ENCODE measurements around the gene PAXIP1. TPM values are rescaled to one million over a fixed set of nuclear protein-coding genes. Genes with fewer than 3 reads are reported as not detected.
"Not testable (repeated sequence)": the region's sequence is repeated elsewhere in the genome, so short reads cannot be mapped to it uniquely, and the experiment has no call there.

The PAXIP1 gene
- polyA plus RNA-seq, 1 donor from 2014 or later = 2.9 TPM

- Mint-ChIP-seq H3K36me3 (peaks cover 10% of the 10 kb centered on the region), H3K9me3 (peaks cover 4 to 19% (median 11%) of the 10 kb centered on the region in 3 donors), H3K4me3 (no peak overlapping the region), H3K27me3 (no peaks in the 10 kb centered on the region), H3K27ac (no peak overlapping the region), H3K4me1 (peaks cover 2 to 11% (median 9%) of the 10 kb centered on the region in 3 donors)
Observed at GRCh38 chr7:154937837-154938236, 65.1 kb downstream of the PAXIP1 start.

GRCh38 chr7:154934353-154934952, 68.5 kb downstream of the PAXIP1 start:
- not testable (repeated sequence) for H3K27me3 Mint-ChIP-seq, H3K27ac Mint-ChIP-seq, H3K36me3 Mint-ChIP-seq
- H3K9me3 Mint-ChIP-seq = peaks cover 4 to 19% (median 13%) of the 10 kb centered on the region in 3 donors
- peaks cover 12 to 22% (median 20%) of the 10 kb centered on the region in 3 donors for H3K4me1 Mint-ChIP-seq
- peak overlapping the region in 1 of 4 donors; percentile 73 for H3K4me3 Mint-ChIP-seq

GRCh38 chr7:154931906-154932305, 71.0 kb downstream of the PAXIP1 start:
- peaks cover 10% of the 10 kb centered on the region for H3K36me3 Mint-ChIP-seq
- H3K27ac Mint-ChIP-seq = no peak overlapping the region
- H3K27me3 Mint-ChIP-seq = no peaks in the 10 kb centered on the region
- H3K9me3 Mint-ChIP-seq = peaks cover 4 to 19% (median 13%) of the 10 kb centered on the region in 3 donors
- peak overlapping the region in 2 of 4 donors; percentile 28 to 81 for H3K4me3 Mint-ChIP-seq
- H3K4me1 Mint-ChIP-seq = peaks cover 17 to 26% (median 20%) of the 10 kb centered on the region in 3 donors

DNA sequence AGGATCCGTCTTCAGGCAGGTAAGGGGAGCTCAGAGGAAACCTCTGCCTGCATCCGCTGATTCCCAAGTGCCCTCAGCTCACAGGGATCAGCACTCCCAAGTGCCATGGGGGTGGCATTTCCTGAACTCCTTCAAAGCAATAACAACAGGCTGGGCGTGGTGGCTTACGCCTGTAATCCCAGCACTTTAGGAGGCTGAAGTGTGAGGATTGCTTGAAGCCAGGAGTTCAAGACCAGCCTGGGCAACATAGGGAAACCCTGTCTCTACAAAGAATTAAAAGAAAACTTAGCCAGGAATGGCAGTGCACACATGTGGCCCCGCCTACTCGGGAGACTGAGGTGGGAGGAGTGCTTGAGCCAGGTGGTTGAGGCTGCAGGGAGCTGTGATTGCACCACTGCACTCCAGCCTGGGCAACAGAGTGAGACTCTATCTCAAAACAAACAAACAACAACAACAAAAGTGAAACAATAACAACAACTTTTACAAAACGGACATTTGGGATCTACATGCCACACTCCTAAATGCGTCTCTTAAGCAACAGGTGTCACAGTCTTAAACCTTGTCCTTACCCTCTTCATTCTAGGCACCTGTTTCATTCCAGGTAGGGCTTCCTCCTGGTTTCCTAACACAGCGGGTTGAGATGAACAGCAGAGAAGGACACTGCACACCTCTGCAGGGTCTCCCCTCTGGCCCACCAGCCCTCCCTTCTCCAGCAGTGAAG, 73.8 kb downstream of the PAXIP1 start:
- peaks cover 0 to 4% (median 2%) of the 10 kb centered on the region in 3 donors for H3K9me3 Mint-ChIP-seq
- peak overlapping the region; percentile 94 to 99 (median 96) for H3K4me3 Mint-ChIP-seq
- H3K4me1 Mint-ChIP-seq = peaks cover 17 to 22% (median 18%) of the 10 kb centered on the region in 3 donors
- no peaks in the 10 kb centered on the region for H3K27me3 Mint-ChIP-seq
- H3K36me3 Mint-ChIP-seq = peaks cover 5% of the 10 kb centered on the region
- H3K27ac Mint-ChIP-seq = peak overlapping the region; percentile 90 to 99 (median 97)

DNA sequence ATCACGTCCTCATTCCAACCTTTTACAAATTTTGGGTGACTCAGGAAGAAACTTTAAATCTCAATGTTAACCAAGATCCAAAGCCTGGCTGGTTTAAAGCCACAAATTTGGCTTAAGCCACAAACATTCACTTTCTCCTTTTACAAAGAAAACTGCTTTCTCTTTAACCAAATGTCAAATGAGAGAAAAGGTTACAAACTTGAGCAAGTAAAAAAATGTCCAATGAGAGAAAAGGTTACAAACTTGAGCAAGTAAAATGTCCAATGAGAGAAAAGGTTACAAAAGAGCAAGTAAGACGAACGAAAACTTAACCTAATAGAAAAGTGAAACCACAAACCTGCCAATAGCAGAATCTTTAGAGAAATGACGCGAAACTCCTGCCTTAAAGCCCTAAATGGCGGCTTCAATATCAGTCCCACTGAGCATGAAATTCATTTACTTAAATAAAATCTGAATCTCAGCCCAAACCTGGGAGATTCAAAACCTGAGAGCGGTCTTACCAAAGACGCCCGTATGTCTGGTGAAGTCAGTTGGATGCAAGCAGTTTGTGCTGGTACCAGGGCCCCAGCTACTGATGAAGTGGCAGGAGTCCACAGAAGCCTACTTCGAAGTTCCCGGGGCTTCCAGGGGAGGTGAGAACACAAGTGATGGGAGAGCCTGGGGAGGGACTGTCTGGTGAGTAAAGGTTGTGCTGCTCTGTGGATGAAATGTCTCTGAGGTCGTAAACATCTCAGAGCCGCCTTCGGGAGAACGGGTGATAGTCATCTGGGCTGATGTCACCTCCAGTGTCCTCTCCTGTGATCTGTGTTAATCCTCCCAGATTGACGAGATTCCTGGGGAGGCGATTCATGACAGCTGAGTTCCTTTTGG, 74.6 kb downstream of the PAXIP1 start:
- Mint-ChIP-seq H3K36me3 (peaks cover 2% of the 10 kb centered on the region), H3K4me3 (peak overlapping the region; percentile 94 to 99 (median 96)), H3K4me1 (peaks cover 17 to 22% (median 18%) of the 10 kb centered on the region in 3 donors), H3K9me3 (peaks cover 0 to 2% (median 0%) of the 10 kb centered on the region in 3 donors), H3K27ac (peak overlapping the region; percentile 90 to 99 (median 97)), H3K27me3 (no peaks in the 10 kb centered on the region)

DNA sequence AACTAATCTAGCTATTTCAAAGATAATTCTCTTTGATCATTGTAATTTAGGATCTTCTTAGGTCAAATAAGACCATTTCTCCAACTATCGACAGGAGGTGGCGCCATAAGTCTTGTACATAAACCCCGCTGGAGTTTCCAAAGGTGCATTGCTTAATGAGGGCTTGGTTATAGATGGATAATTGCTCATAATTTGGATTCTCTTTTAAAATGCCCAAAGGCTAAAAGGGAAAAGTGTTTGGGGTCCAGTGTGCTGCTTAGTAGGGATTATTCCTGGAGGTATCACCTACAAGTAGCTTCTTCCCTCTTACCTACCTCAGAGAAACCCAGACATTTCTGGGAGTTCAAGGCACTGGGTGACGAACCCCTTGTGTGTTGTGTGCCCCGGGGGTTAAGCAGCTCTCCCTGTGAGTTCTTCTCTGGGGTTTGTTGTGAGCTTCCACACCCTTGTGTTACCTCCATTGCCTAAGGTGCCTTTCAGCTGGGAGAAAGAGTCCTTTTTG, 75.2 kb downstream of the PAXIP1 start:
- Mint-ChIP-seq H3K9me3 (peaks cover 0 to 2% (median under 1%) of the 10 kb centered on the region in 3 donors), H3K4me1 (peaks cover 17 to 22% (median 18%) of the 10 kb centered on the region in 3 donors), H3K36me3 (no peaks in the 10 kb centered on the region), H3K27me3 (no peaks in the 10 kb centered on the region), H3K4me3 (peak overlapping the region; percentile 94 to 99 (median 96)), H3K27ac (peak overlapping the region; percentile 90 to 99 (median 97))

DNA sequence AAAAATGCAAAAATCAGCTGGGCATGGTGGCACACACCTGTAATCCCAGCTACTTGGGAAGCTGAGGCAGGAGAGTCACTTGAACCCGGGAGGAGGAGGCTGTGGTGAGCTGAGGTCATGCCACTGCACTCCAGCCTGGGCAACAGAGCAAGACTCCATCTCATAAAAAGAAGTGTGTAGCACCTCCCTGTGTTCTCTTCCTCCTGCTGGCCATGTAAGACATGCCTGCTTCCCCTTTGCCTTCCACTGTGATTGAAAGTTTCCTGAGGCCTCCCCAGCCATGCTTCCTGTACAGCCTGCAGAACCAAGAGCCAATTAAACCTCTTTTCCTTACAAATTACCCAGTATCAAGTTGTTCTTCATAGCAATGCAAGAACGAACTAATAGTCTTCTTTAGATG, 80.5 kb downstream of the PAXIP1 start:
- H3K36me3 Mint-ChIP-seq, H3K9me3 Mint-ChIP-seq: not testable (repeated sequence)

DNA sequence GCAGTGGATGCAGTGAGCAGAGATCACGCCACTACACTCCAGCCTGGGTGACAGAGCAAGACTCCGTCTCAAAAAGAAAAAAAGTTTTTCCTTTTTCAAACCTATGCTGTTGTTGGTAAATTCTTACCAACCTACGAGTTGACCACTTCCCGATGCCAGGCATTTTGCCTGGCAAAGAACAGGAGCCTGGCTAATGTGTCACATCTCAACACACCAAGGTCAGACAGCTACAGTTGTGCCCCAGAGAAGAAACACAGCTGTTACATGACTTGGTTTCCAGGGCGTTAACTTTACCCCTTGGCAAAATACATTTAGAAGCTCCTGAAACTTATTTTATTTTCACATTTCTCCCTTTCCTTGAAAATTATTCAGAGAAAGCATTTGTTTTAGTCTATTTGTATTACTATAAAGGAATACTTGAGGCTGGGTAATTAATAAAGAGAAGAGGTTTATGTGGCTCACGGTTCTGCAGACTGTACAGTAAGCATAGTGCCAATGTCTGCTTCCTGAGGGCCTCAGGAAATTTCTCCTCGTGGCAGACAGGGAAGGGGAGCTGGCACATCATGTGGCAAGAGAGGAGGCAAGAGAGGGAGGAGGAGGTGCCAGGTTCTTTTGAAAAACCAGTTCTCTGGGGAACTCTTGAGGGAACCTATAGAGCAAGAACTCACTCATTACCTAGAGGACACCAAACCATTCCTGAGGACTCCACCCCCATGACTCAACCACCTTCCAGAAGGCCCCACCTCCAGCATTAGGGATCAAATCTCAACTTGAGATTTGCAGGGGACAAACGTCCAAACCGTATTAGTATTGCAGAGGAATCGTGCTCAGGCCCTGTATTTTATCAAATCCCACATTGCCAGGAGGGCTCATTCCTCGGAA, 83.3 kb downstream of the PAXIP1 start:
- peaks cover 0 to 3% (median 0%) of the 10 kb centered on the region in 3 donors for H3K9me3 Mint-ChIP-seq
- no peak overlapping the region for H3K27ac Mint-ChIP-seq
- peaks cover 0 to 2% (median 0%) of the 10 kb centered on the region in 3 donors for H3K4me1 Mint-ChIP-seq
- H3K4me3 Mint-ChIP-seq = no peak overlapping the region
- no peaks in the 10 kb centered on the region for H3K36me3 Mint-ChIP-seq
- peaks cover 8% of the 10 kb centered on the region for H3K27me3 Mint-ChIP-seq

More for the DNA sequence above, 80.5 kb downstream of the PAXIP1 start:
- not testable (repeated sequence) for H3K27ac Mint-ChIP-seq, H3K27me3 Mint-ChIP-seq, H3K4me1 Mint-ChIP-seq, H3K4me3 Mint-ChIP-seq

GRCh38 chr7:154918741-154919140, 84.2 kb downstream of the PAXIP1 start:
- H3K4me1 Mint-ChIP-seq = peaks cover 2 to 4% (median 3%) of the 10 kb centered on the region in 3 donors
- peaks cover 0 to 3% (median 3%) of the 10 kb centered on the region in 3 donors for H3K9me3 Mint-ChIP-seq
- H3K36me3 Mint-ChIP-seq = no peaks in the 10 kb centered on the region
- peaks cover 11% of the 10 kb centered on the region for H3K27me3 Mint-ChIP-seq
- no peak overlapping the region for H3K27ac Mint-ChIP-seq
- H3K4me3 Mint-ChIP-seq = no peak overlapping the region

DNA sequence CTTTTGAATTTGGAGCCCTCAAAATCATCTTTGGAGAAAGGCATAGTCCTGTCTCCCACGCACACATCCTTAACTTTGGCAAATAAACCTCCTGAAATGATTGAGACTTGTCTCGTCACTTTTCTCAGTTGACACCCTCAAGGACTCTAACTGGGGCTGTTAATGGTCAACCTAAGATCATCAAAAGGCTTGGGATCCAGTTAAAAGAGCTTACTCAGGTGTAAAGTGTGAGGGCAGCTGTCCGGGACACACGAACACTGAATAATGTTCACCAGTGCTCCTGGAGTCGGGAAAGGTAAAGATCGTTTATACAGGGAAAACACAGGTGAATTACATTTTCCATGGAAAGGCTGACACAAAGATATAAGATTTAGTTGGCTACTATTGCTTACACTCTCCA, 84.7 kb downstream of the PAXIP1 start:
- H3K36me3 Mint-ChIP-seq = no peaks in the 10 kb centered on the region

GRCh38 chr7:154917808-154918160, 85.1 kb downstream of the PAXIP1 start:
- H3K27ac Mint-ChIP-seq = no peak overlapping the region
- H3K36me3 Mint-ChIP-seq = no peaks in the 10 kb centered on the region
- H3K9me3 Mint-ChIP-seq = peaks cover 0 to 3% (median 3%) of the 10 kb centered on the region in 3 donors
- no peak overlapping the region for H3K4me3 Mint-ChIP-seq
- H3K27me3 Mint-ChIP-seq = peaks cover 13% of the 10 kb centered on the region
- H3K4me1 Mint-ChIP-seq = peaks cover 3 to 6% (median 4%) of the 10 kb centered on the region in 3 donors

More for the DNA sequence above, 84.7 kb downstream of the PAXIP1 start:
- Mint-ChIP-seq H3K27ac (no peak overlapping the region), H3K9me3 (peaks cover 0 to 3% (median 3%) of the 10 kb centered on the region in 3 donors), H3K4me1 (peaks cover 3 to 6% (median 4%) of the 10 kb centered on the region in 3 donors), H3K27me3 (peaks cover 13% of the 10 kb centered on the region), H3K4me3 (peak overlapping the region in 1 of 4 donors; percentile 52)

- Mint-ChIP-seq H3K4me1 (peaks cover 3 to 6% (median 4%) of the 10 kb centered on the region in 3 donors), H3K27me3 (peaks cover 14% of the 10 kb centered on the region), H3K36me3 (no peaks in the 10 kb centered on the region), H3K9me3 (peaks cover 0 to 3% (median 0%) of the 10 kb centered on the region in 3 donors), H3K4me3 (peak overlapping the region in 1 of 4 donors; percentile 53), H3K27ac (no peak overlapping the region)
Observed at GRCh38 chr7:154916856-154917807, 85.8 kb downstream of the PAXIP1 start.

GRCh38 chr7:154916381-154916780, 86.5 kb downstream of the PAXIP1 start:
- no peaks in the 10 kb centered on the region for H3K36me3 Mint-ChIP-seq
- peaks cover 15% of the 10 kb centered on the region for H3K27me3 Mint-ChIP-seq
- peaks cover 0 to 3% (median 0%) of the 10 kb centered on the region in 3 donors for H3K9me3 Mint-ChIP-seq
- H3K4me1 Mint-ChIP-seq = peaks cover 3 to 6% (median 4%) of the 10 kb centered on the region in 3 donors
- H3K4me3 Mint-ChIP-seq = peak overlapping the region in 1 of 4 donors; percentile 60
- H3K27ac Mint-ChIP-seq = no peak overlapping the region

All from IgD-negative memory B cell (primary cell).